ENCODE data around the gene VMAC. TPM values are rescaled to one million over a fixed set of nuclear protein-coding genes. Genes with fewer than 3 reads are reported as not detected.
"Not testable (repeated sequence)": the region's sequence is repeated elsewhere in the genome, so short reads cannot be mapped to it uniquely, and the experiment has no call there.

VMAC gene, protein sequence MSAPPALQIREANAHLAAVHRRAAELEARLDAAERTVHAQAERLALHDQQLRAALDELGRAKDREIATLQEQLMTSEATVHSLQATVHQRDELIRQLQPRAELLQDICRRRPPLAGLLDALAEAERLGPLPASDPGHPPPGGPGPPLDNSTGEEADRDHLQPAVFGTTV
- polyA plus RNA-seq (2013) = 9.8 TPM

- Histone ChIP-seq H3K27me3 (replicated peaks in 2 of 5; ENCODE audit: control insufficient read depth in 4 of 5, insufficient read depth in 5 of 5, low read length in 4 of 5) (no peaks in the 10 kb centered on the region), H3K9me3 (ENCODE audit: control extremely low read depth in 1 of 5, control insufficient read depth in 4 of 5, insufficient read depth in 2 of 5, low read depth in 1 of 5, low read length in 4 of 5) (no peaks in the 10 kb centered on the region), H3K36me3 (ENCODE audit: control insufficient read depth in 4 of 4, insufficient read depth in 4 of 4, low read length in 3 of 4) (peaks cover 2 to 14% (median 12%) of the 10 kb centered on the region in 4 experiments), H3K27ac (ENCODE audit: insufficient read depth in 1 of 2, low read depth in 1 of 2, low read length in 2 of 2, poor library complexity in 1 of 2, severe bottlenecking in 2 of 2) (peak within 1 kb of the TSS; percentile 94 to 97), H3K4me3 (ENCODE audit: control insufficient read depth in 1 of 7, extremely low read depth in 1 of 7, insufficient read depth in 4 of 7, low read depth in 2 of 7, low read length in 6 of 7) (peak within 1 kb of the TSS; percentile 84 to 100 (median 97)), H3K4me1 (ENCODE audit: control extremely low read depth in 1 of 4, control insufficient read depth in 4 of 4, insufficient read depth in 4 of 4, low read length in 3 of 4) (peaks cover 0 to 25% (median 16%) of the 10 kb centered on the region in 4 experiments)
- ChIA-PET CTCF (interaction anchor here (0.9 to 3.5 kb wide), 2 partner anchors 100 to 137 kb away, joined by 3 to 17 read pairs; partner anchors contain the start of gene NRTN), POLR2A (interaction anchor here (1.0 to 1.4 kb wide), 3 partner anchors 65 to 113 kb away, joined by 3 to 10 read pairs (median 3); partner anchors contain the start of genes DUS3L and FUT6)
- peak; percentile 100 for DNase-seq
- WGBS (ENCODE audit: insufficient coverage) = 0% methylated on average over 56 of the region's 61 CpGs
Observed at GRCh38 chr19:5904352-5905113, at the start of gene VMAC. Gene VMAC (plus strand): TSS chr19:5904872. CDS start chr19:5904891, 19 bp downstream.

DNA sequence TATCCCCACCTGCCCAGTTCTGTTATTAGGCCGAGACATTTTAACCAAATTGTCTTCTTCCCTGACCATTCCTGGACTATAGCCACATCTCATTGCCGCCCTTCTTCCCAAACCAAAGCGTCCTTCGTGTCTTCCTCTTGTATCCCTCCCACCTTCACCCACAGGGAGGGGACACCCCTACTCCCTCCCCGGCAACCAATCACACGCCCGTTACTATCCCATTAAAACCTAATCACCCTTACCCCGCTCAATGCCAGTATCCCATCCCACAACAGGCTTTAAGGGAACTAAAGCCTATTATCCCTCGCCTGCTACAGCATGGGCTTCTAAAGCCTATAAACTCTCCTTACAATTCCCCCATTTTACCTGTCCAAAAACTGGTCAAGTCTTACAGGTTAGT is 49.5 kb upstream of the VMAC start:
- POLR2A ChIA-PET; H3K4me3 ChIP-seq (ENCODE audit: control insufficient read depth in 1 of 7, extremely low read depth in 1 of 7, insufficient read depth in 4 of 7, low read depth in 2 of 7, low read length in 6 of 7); H3K27ac ChIP-seq (ENCODE audit: insufficient read depth in 1 of 2, low read depth in 1 of 2, low read length in 2 of 2, poor library complexity in 1 of 2, severe bottlenecking in 2 of 2); DNase-seq; H3K36me3 ChIP-seq (ENCODE audit: control insufficient read depth in 4 of 4, insufficient read depth in 4 of 4, low read length in 3 of 4); CTCF ChIA-PET; H3K9me3 ChIP-seq (ENCODE audit: control extremely low read depth in 1 of 5, control insufficient read depth in 4 of 5, insufficient read depth in 2 of 5, low read depth in 1 of 5, low read length in 4 of 5); H3K27me3 ChIP-seq (replicated peaks in 2 of 5; ENCODE audit: control insufficient read depth in 4 of 5, insufficient read depth in 5 of 5, low read length in 4 of 5): not testable (repeated sequence)
- H3K4me1 ChIP-seq (ENCODE audit: control extremely low read depth in 1 of 4, control insufficient read depth in 4 of 4, insufficient read depth in 4 of 4, low read length in 3 of 4) = peaks cover 0 to 17% (median 3%) of the 10 kb centered on the region in 4 experiments
- WGBS (ENCODE audit: insufficient coverage) = 98% methylated on average over 9 of the region's 9 CpGs

- no peak overlapping the region for H3K4me3 ChIP-seq (ENCODE audit: control insufficient read depth in 1 of 7, extremely low read depth in 1 of 7, insufficient read depth in 4 of 7, low read depth in 2 of 7, low read length in 6 of 7)
- no peak overlapping the region for H3K27ac ChIP-seq (ENCODE audit: insufficient read depth in 1 of 2, low read depth in 1 of 2, low read length in 2 of 2, poor library complexity in 1 of 2, severe bottlenecking in 2 of 2)
- H3K27me3 ChIP-seq (replicated peaks in 2 of 5; ENCODE audit: control insufficient read depth in 4 of 5, insufficient read depth in 5 of 5, low read length in 4 of 5) = no peaks in the 10 kb centered on the region
- no peaks in the 10 kb centered on the region for H3K9me3 ChIP-seq (ENCODE audit: control extremely low read depth in 1 of 5, control insufficient read depth in 4 of 5, insufficient read depth in 2 of 5, low read depth in 1 of 5, low read length in 4 of 5)
- ChIA-PET CTCF (no interaction called here), POLR2A (no interaction called here)
- no peak for DNase-seq
- no peaks in the 10 kb centered on the region for H3K36me3 ChIP-seq (ENCODE audit: control insufficient read depth in 4 of 4, insufficient read depth in 4 of 4, low read length in 3 of 4)
- 95% methylated on average over 16 of the region's 18 CpGs for WGBS (ENCODE audit: insufficient coverage)
- H3K4me1 ChIP-seq (ENCODE audit: control extremely low read depth in 1 of 4, control insufficient read depth in 4 of 4, insufficient read depth in 4 of 4, low read length in 3 of 4) = peaks cover 0 to 5% (median 1%) of the 10 kb centered on the region in 4 experiments
Observed at GRCh38 chr19:5857203-5858081, 47.2 kb upstream of the VMAC start.

- CTCF ChIA-PET = no interaction called here
- WGBS (ENCODE audit: insufficient coverage) = 84% methylated on average over 10 of the region's 11 CpGs
Observed at GRCh38 chr19:5863030-5863665, 41.5 kb upstream of the VMAC start.

GRCh38 chr19:5864013-5864720 is 40.5 kb upstream of the VMAC start:
- Histone ChIP-seq H3K4me1 (ENCODE audit: control extremely low read depth in 1 of 4, control insufficient read depth in 4 of 4, insufficient read depth in 4 of 4, low read length in 3 of 4) (no peaks in the 10 kb centered on the region), H3K27ac (ENCODE audit: insufficient read depth in 1 of 2, low read depth in 1 of 2, low read length in 2 of 2, poor library complexity in 1 of 2, severe bottlenecking in 2 of 2) (no peak overlapping the region), H3K27me3 (replicated peaks in 2 of 5; ENCODE audit: control insufficient read depth in 4 of 5, insufficient read depth in 5 of 5, low read length in 4 of 5) (no peaks in the 10 kb centered on the region), H3K36me3 (ENCODE audit: control insufficient read depth in 4 of 4, insufficient read depth in 4 of 4, low read length in 3 of 4) (no peaks in the 10 kb centered on the region), H3K9me3 (ENCODE audit: control extremely low read depth in 1 of 5, control insufficient read depth in 4 of 5, insufficient read depth in 2 of 5, low read depth in 1 of 5, low read length in 4 of 5) (no peaks in the 10 kb centered on the region), H3K4me3 (ENCODE audit: control insufficient read depth in 1 of 7, extremely low read depth in 1 of 7, insufficient read depth in 4 of 7, low read depth in 2 of 7, low read length in 6 of 7) (no peak overlapping the region)
- 77% methylated on average over 6 of the region's 9 CpGs for WGBS (ENCODE audit: insufficient coverage)
- DNase-seq = no peak
- ChIA-PET POLR2A (no interaction called here), CTCF (no interaction called here)

More at GRCh38 chr19:5863030-5863665, 41.5 kb upstream of the VMAC start:
- Histone ChIP-seq H3K4me3 (ENCODE audit: control insufficient read depth in 1 of 7, extremely low read depth in 1 of 7, insufficient read depth in 4 of 7, low read depth in 2 of 7, low read length in 6 of 7) (no peak overlapping the region), H3K4me1 (ENCODE audit: control extremely low read depth in 1 of 4, control insufficient read depth in 4 of 4, insufficient read depth in 4 of 4, low read length in 3 of 4) (no peaks in the 10 kb centered on the region), H3K27me3 (replicated peaks in 2 of 5; ENCODE audit: control insufficient read depth in 4 of 5, insufficient read depth in 5 of 5, low read length in 4 of 5) (no peaks in the 10 kb centered on the region), H3K9me3 (ENCODE audit: control extremely low read depth in 1 of 5, control insufficient read depth in 4 of 5, insufficient read depth in 2 of 5, low read depth in 1 of 5, low read length in 4 of 5) (no peaks in the 10 kb centered on the region), H3K27ac (ENCODE audit: insufficient read depth in 1 of 2, low read depth in 1 of 2, low read length in 2 of 2, poor library complexity in 1 of 2, severe bottlenecking in 2 of 2) (no peak overlapping the region), H3K36me3 (ENCODE audit: control insufficient read depth in 4 of 4, insufficient read depth in 4 of 4, low read length in 3 of 4) (no peaks in the 10 kb centered on the region)
- POLR2A ChIA-PET = no interaction called here
- DNase-seq = no peak

- H3K36me3 ChIP-seq (ENCODE audit: control insufficient read depth in 4 of 4, insufficient read depth in 4 of 4, low read length in 3 of 4) = no peaks in the 10 kb centered on the region
- H3K9me3 ChIP-seq (ENCODE audit: control extremely low read depth in 1 of 5, control insufficient read depth in 4 of 5, insufficient read depth in 2 of 5, low read depth in 1 of 5, low read length in 4 of 5) = no peaks in the 10 kb centered on the region
- CTCF ChIA-PET = no interaction called here
- H3K27ac ChIP-seq (ENCODE audit: insufficient read depth in 1 of 2, low read depth in 1 of 2, low read length in 2 of 2, poor library complexity in 1 of 2, severe bottlenecking in 2 of 2) = no peak overlapping the region
- 95% methylated on average over 13 of the region's 14 CpGs for WGBS (ENCODE audit: insufficient coverage)
- H3K4me1 ChIP-seq (ENCODE audit: control extremely low read depth in 1 of 4, control insufficient read depth in 4 of 4, insufficient read depth in 4 of 4, low read length in 3 of 4) = no peaks in the 10 kb centered on the region
- no peaks in the 10 kb centered on the region for H3K27me3 ChIP-seq (replicated peaks in 2 of 5; ENCODE audit: control insufficient read depth in 4 of 5, insufficient read depth in 5 of 5, low read length in 4 of 5)
- no peak overlapping the region for H3K4me3 ChIP-seq (ENCODE audit: control insufficient read depth in 1 of 7, extremely low read depth in 1 of 7, insufficient read depth in 4 of 7, low read depth in 2 of 7, low read length in 6 of 7)
- POLR2A ChIA-PET = no interaction called here
- no peak for DNase-seq
Observed at GRCh38 chr19:5864725-5865486, 39.8 kb upstream of the VMAC start.
